ENCODE data around the gene IL23R. TPM values are rescaled to one million over a fixed set of nuclear protein-coding genes. Genes with fewer than 3 reads are reported as not detected.

The IL23R gene
- total and polyA plus RNA-seq, 2 of the 13 experiments (the other 11 are each of a cell fraction or from before 2014, with no cell fraction given) = not detected

DNA sequence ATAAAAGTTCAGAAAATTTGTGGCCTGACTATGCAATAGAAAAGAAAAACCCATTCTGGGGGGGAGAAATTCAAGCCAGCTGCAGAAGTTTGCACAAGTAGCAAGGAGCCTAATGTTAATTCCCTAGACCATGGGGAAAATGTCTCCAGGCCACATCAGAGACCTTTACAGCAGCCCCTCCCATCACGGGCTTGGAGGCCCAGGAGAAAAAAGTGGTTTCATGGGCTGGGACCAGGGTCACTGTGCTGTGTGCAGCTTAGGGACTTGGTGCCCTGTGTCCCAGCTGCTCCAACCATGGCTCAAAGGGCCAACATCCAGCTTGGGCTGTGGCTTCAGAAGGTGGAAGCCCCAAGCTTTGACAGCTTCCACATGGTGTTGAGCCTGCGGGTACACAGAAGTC, 42.0 kb downstream of the IL23R start:
- no peak overlapping the region for H3K27ac ChIP-seq (ENCODE audit: extremely low read length, insufficient read depth, low read length)
- ATAC-seq (no peak), FAIRE-seq (no peak), DNase-seq (ENCODE audit: low spot score) (no peak)
- in situ Hi-C loops (cut with HindIII; ENCODE audit: extremely low pct_ligation_motif_present, low pct_unique_long_range_greater_than_20kb) (no loop called here), intact Hi-C loops (cut with micrococcal nuclease; ENCODE audit: unreplicated experiment) (no loop called here)
- H4K20me1 ChIP-seq (ENCODE audit: insufficient read depth, low read length) = no peaks in the 10 kb centered on the region
- BruUV-seq (replicated peaks) = no TSS peak
- no peaks in the 10 kb centered on the region for H3K4me1 ChIP-seq (ENCODE audit: insufficient read depth, low read length)
- H3K9me3 ChIP-seq (ENCODE audit: low read length) = no peaks in the 10 kb centered on the region
- no peak overlapping the region for H3K4me2 ChIP-seq (ENCODE audit: low read depth, low read length)
- TF ChIP-seq ZNF619 (CRISPR knock-in tag; IDR thresholded peaks at IDR 0.05) (no peak), MXD4 (CRISPR knock-in tag; IDR thresholded peaks at IDR 0.05) (no peak), NFE2L1 (CRISPR knock-in tag; IDR thresholded peaks at IDR 0.05; ENCODE audit: borderline replicate concordance) (no peak), SMARCC2 (IDR thresholded peaks at IDR 0.05) (no peak), HOXA9 (CRISPR knock-in tag; IDR thresholded peaks at IDR 0.05; ENCODE audit: borderline replicate concordance) (no peak), ZNF569 (CRISPR knock-in tag; IDR thresholded peaks at IDR 0.05; ENCODE audit: borderline replicate concordance) (no peak)
- POLR2A ChIA-PET = no interaction called here
- no peak overlapping the region for H3K9ac ChIP-seq (ENCODE audit: insufficient read depth, low read depth, low read length)
- no peak overlapping the region for H3K4me3 ChIP-seq (replicated peaks in 1 of 3; ENCODE audit: insufficient read depth in 1 of 3, low read depth in 2 of 3, low read length in 3 of 3)
- WGBS (ENCODE audit: low lambda C conversion rate) = 57% methylated on average over 1 of the region's 2 CpGs
- H2AFZ ChIP-seq (ENCODE audit: low read length) = no peak overlapping the region
- CTCF ChIA-PET (ENCODE audit: low intra/inter-chr PET ratio, low total read pairs) = no interaction called here
- H3K27me3 ChIP-seq (ENCODE audit: control insufficient read depth in 1 of 2, insufficient read depth in 2 of 2, low read length in 2 of 2) = no peaks in the 10 kb centered on the region
- H3K36me3 ChIP-seq (replicated peaks in 1 of 2; ENCODE audit: control insufficient read depth in 1 of 2, insufficient read depth in 2 of 2, low read length in 2 of 2) = no peaks in the 10 kb centered on the region
- H3K79me2 ChIP-seq (ENCODE audit: insufficient read depth, low read length) = no peaks in the 10 kb centered on the region

DNA sequence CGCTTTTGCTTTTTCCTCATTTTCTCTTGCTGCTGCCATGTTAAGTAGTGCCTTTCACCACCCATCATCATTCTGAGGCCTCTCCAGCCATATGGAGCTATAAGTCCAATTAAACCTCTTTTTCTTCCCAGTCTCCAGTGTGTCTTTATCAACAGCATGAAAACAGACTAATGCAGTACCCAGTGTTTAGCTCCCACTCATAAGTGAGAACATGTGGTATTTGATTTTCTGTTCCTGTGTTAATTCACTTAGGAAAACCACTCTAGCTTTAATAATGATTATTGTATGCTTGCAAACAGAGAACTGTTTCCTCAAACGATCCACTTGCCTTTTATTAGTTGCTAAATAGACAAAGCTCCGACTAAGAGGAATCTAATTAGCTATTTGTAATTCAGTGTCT, 43.3 kb downstream of the IL23R start:
- Histone ChIP-seq H3K4me3 (replicated peaks in 1 of 3; ENCODE audit: insufficient read depth in 1 of 3, low read depth in 2 of 3, low read length in 3 of 3) (no peak overlapping the region), H3K9me3 (ENCODE audit: low read length) (no peaks in the 10 kb centered on the region), H3K4me2 (ENCODE audit: low read depth, low read length) (no peak overlapping the region), H3K79me2 (ENCODE audit: insufficient read depth, low read length) (no peaks in the 10 kb centered on the region), H3K27ac (ENCODE audit: extremely low read length, insufficient read depth, low read length) (no peak overlapping the region), H3K27me3 (ENCODE audit: control insufficient read depth in 1 of 2, insufficient read depth in 2 of 2, low read length in 2 of 2) (no peaks in the 10 kb centered on the region), H3K36me3 (replicated peaks in 1 of 2; ENCODE audit: control insufficient read depth in 1 of 2, insufficient read depth in 2 of 2, low read length in 2 of 2) (no peaks in the 10 kb centered on the region), H2AFZ (ENCODE audit: low read length) (no peak overlapping the region), H3K4me1 (ENCODE audit: insufficient read depth, low read length) (no peaks in the 10 kb centered on the region), H4K20me1 (ENCODE audit: insufficient read depth, low read length) (no peaks in the 10 kb centered on the region), H3K9ac (ENCODE audit: insufficient read depth, low read depth, low read length) (no peak overlapping the region)
- ChIA-PET POLR2A (no interaction called here), CTCF (ENCODE audit: low intra/inter-chr PET ratio, low total read pairs) (no interaction called here)
- intact Hi-C loops (cut with micrococcal nuclease; ENCODE audit: unreplicated experiment) = no loop called here
- ATAC-seq = no peak
- no peak for FAIRE-seq
- BruUV-seq (replicated peaks) = no TSS peak
- DNase-seq (ENCODE audit: low spot score) = no peak
- in situ Hi-C loops (cut with HindIII; ENCODE audit: extremely low pct_ligation_motif_present, low pct_unique_long_range_greater_than_20kb) = no loop called here
- 22% methylated on average over 3 of the region's 3 CpGs for WGBS (ENCODE audit: low lambda C conversion rate)
- TF ChIP-seq GABPA (IDR thresholded peaks at IDR 0.05; ENCODE audit: low read depth, low read length) = no peak
- no peak for TF ChIP-seq GABPA (CRISPR knock-in tag; IDR thresholded peaks at IDR 0.05; ENCODE audit: low read depth)
- TF ChIP-seq, protein P1, sequence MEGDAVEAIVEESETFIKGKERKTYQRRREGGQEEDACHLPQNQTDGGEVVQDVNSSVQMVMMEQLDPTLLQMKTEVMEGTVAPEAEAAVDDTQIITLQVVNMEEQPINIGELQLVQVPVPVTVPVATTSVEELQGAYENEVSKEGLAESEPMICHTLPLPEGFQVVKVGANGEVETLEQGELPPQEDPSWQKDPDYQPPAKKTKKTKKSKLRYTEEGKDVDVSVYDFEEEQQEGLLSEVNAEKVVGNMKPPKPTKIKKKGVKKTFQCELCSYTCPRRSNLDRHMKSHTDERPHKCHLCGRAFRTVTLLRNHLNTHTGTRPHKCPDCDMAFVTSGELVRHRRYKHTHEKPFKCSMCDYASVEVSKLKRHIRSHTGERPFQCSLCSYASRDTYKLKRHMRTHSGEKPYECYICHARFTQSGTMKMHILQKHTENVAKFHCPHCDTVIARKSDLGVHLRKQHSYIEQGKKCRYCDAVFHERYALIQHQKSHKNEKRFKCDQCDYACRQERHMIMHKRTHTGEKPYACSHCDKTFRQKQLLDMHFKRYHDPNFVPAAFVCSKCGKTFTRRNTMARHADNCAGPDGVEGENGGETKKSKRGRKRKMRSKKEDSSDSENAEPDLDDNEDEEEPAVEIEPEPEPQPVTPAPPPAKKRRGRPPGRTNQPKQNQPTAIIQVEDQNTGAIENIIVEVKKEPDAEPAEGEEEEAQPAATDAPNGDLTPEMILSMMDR (CRISPR knock-in tag; IDR thresholded peaks at IDR 0.05) = no peak
- TF ChIP-seq RELA (CRISPR knock-in tag; IDR thresholded peaks at IDR 0.05) = no peak
- TF ChIP-seq, protein P2, sequence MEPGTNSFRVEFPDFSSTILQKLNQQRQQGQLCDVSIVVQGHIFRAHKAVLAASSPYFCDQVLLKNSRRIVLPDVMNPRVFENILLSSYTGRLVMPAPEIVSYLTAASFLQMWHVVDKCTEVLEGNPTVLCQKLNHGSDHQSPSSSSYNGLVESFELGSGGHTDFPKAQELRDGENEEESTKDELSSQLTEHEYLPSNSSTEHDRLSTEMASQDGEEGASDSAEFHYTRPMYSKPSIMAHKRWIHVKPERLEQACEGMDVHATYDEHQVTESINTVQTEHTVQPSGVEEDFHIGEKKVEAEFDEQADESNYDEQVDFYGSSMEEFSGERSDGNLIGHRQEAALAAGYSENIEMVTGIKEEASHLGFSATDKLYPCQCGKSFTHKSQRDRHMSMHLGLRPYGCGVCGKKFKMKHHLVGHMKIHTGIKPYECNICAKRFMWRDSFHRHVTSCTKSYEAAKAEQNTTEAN (CRISPR knock-in tag; conservative IDR thresholded peaks at IDR 0.05) = no peak
- no peak for TF ChIP-seq EHMT2 (IDR thresholded peaks at IDR 0.05; ENCODE audit: borderline replicate concordance, low read depth, low read length)
- TF ChIP-seq ZSCAN25 (CRISPR knock-in tag; IDR thresholded peaks at IDR 0.05) = no peak
- no peak for TF ChIP-seq SP5 (CRISPR knock-in tag; IDR thresholded peaks at IDR 0.05; ENCODE audit: borderline replicate concordance, low read depth)
- no peak for TF ChIP-seq NCOA1 (CRISPR knock-in tag; IDR thresholded peaks at IDR 0.05)
- TF ChIP-seq, protein P3, sequence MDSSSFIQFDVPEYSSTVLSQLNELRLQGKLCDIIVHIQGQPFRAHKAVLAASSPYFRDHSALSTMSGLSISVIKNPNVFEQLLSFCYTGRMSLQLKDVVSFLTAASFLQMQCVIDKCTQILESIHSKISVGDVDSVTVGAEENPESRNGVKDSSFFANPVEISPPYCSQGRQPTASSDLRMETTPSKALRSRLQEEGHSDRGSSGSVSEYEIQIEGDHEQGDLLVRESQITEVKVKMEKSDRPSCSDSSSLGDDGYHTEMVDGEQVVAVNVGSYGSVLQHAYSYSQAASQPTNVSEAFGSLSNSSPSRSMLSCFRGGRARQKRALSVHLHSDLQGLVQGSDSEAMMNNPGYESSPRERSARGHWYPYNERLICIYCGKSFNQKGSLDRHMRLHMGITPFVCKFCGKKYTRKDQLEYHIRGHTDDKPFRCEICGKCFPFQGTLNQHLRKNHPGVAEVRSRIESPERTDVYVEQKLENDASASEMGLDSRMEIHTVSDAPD (CRISPR knock-in tag; IDR thresholded peaks at IDR 0.05) = no peak
- no peak for TF ChIP-seq ZNF530 (CRISPR knock-in tag; IDR thresholded peaks at IDR 0.05; ENCODE audit: low read depth)
- no peak for TF ChIP-seq ZNF121 (CRISPR knock-in tag; IDR thresholded peaks at IDR 0.05)
